PFSK-1 (cell line): ENCODE results near the gene PRPF8.

Experiments used
- POLR2AphosphoS5 ChIP-seq: IDR thresholded peaks from 2 replicates; pipeline ENCODE4 v1.6.1; 2012; ENCODE audit warnings: low read depth, mild to moderate bottlenecking, control low read depth, low read length, moderate library complexity
- TAF1 ChIP-seq: IDR thresholded peaks from 2 replicates; pipeline ENCODE4 v1.6.1; 2012; ENCODE audit warnings: low read length, control low read depth, borderline replicate concordance; ENCODE audit not compliant: insufficient read depth
- TF ChIP-seq, protein P1 (sequence below), 2 experiments: IDR thresholded peaks; 2 replicates each; pipeline versions ENCODE4 v1.6.1 to v1.8.0; 2011 to 2012; ENCODE audit warnings: low read depth in 2 of 2, low read length in 2 of 2, control low read depth in 1 of 2, inconsistent platforms in 1 of 2, mild to moderate bottlenecking in 1 of 2, moderate library complexity in 1 of 2; ENCODE audit not compliant: insufficient read depth in 1 of 2

GRCh38 chr17:1616101-1616500, 68.6 kb downstream of the PRPF8 start:
- TF ChIP-seq POLR2AphosphoS5 (no peak), TAF1 (no peak)
- TF ChIP-seq, protein P1, sequence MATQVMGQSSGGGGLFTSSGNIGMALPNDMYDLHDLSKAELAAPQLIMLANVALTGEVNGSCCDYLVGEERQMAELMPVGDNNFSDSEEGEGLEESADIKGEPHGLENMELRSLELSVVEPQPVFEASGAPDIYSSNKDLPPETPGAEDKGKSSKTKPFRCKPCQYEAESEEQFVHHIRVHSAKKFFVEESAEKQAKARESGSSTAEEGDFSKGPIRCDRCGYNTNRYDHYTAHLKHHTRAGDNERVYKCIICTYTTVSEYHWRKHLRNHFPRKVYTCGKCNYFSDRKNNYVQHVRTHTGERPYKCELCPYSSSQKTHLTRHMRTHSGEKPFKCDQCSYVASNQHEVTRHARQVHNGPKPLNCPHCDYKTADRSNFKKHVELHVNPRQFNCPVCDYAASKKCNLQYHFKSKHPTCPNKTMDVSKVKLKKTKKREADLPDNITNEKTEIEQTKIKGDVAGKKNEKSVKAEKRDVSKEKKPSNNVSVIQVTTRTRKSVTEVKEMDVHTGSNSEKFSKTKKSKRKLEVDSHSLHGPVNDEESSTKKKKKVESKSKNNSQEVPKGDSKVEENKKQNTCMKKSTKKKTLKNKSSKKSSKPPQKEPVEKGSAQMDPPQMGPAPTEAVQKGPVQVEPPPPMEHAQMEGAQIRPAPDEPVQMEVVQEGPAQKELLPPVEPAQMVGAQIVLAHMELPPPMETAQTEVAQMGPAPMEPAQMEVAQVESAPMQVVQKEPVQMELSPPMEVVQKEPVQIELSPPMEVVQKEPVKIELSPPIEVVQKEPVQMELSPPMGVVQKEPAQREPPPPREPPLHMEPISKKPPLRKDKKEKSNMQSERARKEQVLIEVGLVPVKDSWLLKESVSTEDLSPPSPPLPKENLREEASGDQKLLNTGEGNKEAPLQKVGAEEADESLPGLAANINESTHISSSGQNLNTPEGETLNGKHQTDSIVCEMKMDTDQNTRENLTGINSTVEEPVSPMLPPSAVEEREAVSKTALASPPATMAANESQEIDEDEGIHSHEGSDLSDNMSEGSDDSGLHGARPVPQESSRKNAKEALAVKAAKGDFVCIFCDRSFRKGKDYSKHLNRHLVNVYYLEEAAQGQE (IDR thresholded peaks at IDR 0.05; ENCODE audit: insufficient read depth in 1 of 2, low read depth in 2 of 2, low read length in 2 of 2): no peak
